Mammary epithelial cell (primary cell): ENCODE measurements around the gene NLRC5.

Experiments used
- EZH2 ChIP-seq: IDR thresholded peaks from 2 replicates; pipeline ENCODE4 v1.6.1; 2012; ENCODE audit warnings: low read length, inconsistent platforms, borderline replicate concordance
- TF ChIP-seq, protein P1 (sequence below), 2 donors: IDR thresholded peaks in 1 of 2; conservative IDR thresholded peaks in 1 of 2; 2 replicates each; pipeline ENCODE4 v1.5.1; 2011 to 2012; ENCODE audit warnings: inconsistent platforms in 2 of 2, low read length in 2 of 2, mild to moderate bottlenecking in 2 of 2, control low read depth in 1 of 2, low read depth in 1 of 2; ENCODE audit not compliant: insufficient read depth in 1 of 2; ENCODE audit errors: extremely low read depth in 1 of 2

GRCh38 chr16:56967733-56968132 lies 21.6 kb upstream of the NLRC5 start:
- TF ChIP-seq, protein P1, sequence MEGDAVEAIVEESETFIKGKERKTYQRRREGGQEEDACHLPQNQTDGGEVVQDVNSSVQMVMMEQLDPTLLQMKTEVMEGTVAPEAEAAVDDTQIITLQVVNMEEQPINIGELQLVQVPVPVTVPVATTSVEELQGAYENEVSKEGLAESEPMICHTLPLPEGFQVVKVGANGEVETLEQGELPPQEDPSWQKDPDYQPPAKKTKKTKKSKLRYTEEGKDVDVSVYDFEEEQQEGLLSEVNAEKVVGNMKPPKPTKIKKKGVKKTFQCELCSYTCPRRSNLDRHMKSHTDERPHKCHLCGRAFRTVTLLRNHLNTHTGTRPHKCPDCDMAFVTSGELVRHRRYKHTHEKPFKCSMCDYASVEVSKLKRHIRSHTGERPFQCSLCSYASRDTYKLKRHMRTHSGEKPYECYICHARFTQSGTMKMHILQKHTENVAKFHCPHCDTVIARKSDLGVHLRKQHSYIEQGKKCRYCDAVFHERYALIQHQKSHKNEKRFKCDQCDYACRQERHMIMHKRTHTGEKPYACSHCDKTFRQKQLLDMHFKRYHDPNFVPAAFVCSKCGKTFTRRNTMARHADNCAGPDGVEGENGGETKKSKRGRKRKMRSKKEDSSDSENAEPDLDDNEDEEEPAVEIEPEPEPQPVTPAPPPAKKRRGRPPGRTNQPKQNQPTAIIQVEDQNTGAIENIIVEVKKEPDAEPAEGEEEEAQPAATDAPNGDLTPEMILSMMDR (conservative IDR thresholded peaks at IDR 0.05 in 1 of 2, IDR thresholded peaks at IDR 0.05 in 1 of 2; ENCODE audit: extremely low read depth in 1 of 2, insufficient read depth in 1 of 2, low read depth in 1 of 2, low read length in 2 of 2): no peak
- no peak for TF ChIP-seq EZH2
